GM12873 (cell line): ENCODE data around the gene CA10.

Experiments used
- TF ChIP-seq, protein P1 (sequence below): IDR thresholded peaks from 2 replicates; pipeline ENCODE4 v1.5.1; 2012; ENCODE audit warnings: low read depth, mild to moderate bottlenecking, moderate library complexity, low read length, control low read depth; ENCODE audit not compliant: insufficient read depth; ENCODE audit errors: missing control alignments

Gene CA10

GRCh38 chr17:51598824-51599223 is 559.7 kb downstream of the CA10 start:
- TF ChIP-seq, protein P1, sequence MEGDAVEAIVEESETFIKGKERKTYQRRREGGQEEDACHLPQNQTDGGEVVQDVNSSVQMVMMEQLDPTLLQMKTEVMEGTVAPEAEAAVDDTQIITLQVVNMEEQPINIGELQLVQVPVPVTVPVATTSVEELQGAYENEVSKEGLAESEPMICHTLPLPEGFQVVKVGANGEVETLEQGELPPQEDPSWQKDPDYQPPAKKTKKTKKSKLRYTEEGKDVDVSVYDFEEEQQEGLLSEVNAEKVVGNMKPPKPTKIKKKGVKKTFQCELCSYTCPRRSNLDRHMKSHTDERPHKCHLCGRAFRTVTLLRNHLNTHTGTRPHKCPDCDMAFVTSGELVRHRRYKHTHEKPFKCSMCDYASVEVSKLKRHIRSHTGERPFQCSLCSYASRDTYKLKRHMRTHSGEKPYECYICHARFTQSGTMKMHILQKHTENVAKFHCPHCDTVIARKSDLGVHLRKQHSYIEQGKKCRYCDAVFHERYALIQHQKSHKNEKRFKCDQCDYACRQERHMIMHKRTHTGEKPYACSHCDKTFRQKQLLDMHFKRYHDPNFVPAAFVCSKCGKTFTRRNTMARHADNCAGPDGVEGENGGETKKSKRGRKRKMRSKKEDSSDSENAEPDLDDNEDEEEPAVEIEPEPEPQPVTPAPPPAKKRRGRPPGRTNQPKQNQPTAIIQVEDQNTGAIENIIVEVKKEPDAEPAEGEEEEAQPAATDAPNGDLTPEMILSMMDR, result no peak

DNA sequence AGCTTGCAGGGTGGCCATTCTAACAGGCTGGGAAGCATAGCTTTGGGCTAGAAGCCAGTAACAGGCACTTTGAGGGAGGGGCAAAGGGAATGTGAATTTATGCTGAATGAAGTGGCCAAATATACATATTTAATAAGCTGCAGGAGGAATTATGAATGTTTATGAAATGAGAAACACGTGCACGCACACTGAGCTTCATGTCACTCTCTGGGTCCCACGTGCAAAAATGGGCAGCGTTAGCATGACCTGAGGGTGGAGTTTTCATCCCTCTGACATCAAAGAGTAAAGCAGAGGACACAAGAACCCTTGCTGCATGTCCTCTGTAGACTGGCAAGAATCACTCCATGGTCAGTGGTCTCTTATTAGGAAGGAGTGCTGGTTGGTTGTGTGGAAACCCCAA is 561.2 kb downstream of the CA10 start:
- TF ChIP-seq, protein P1, result no peak

- TF ChIP-seq, protein P1, result no peak
Observed at GRCh38 chr17:51595826-51596398, 562.6 kb downstream of the CA10 start.

DNA sequence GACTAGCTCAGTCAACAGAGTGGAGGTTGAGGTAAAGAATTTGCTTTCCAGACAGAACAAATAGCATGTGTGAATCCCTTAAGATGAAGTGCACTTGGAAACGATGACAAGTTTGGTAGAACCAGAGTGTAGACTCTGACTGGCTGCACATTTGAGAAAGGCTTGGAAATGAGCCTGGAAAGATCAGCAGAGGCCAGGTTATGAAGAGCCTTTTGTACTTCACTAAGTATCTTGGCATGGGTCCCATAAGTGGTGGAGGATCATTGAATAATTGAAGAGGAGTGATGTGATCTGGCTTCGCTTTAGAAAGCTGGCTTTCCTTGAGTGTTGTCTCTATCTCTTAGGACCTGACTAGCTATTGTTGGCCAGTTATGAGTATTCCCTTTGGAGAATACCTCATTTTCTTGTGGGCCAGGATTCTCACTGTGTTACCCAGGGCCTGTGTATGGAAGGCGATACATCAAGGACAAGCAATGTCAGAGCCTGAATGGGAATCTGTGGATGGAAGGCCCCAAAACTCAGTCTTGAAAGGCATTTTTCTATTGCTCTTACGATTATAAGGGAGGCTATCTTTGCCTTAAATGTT is 568.4 kb downstream of the CA10 start:
- TF ChIP-seq, protein P1, result no peak

GRCh38 chr17:51588063-51588462 is 570.5 kb downstream of the CA10 start:
- TF ChIP-seq, protein P1, result no peak

GRCh38 chr17:51587516-51587915 is 571.0 kb downstream of the CA10 start:
- TF ChIP-seq, protein P1, result no peak

GRCh38 chr17:51585514-51586104 is 572.9 kb downstream of the CA10 start:
- TF ChIP-seq, protein P1, result peak; percentile 44
